Osteoblast (primary cell): Measurements from ENCODE around the gene VASH2. TPM values are rescaled to one million over a fixed set of nuclear protein-coding genes. Genes with fewer than 3 reads are reported as not detected.
"Not testable (repeated sequence)": the region's sequence is repeated elsewhere in the genome, so short reads cannot be mapped to it uniquely, and the experiment has no call there.

Source experiments
- DNase-seq: peaks from one replicate; pipeline ENCODE4 v3.0.0; 2011; ENCODE audit warnings: low spot score, mixed read lengths; ENCODE audit not compliant: insufficient read length; ENCODE audit errors: missing footprints
- H2AFZ ChIP-seq: 2 replicates; pipeline ENCODE4 v1.6.0; 2011; ENCODE audit warnings: mild to moderate bottlenecking, low read length
- H3K27ac ChIP-seq: 2 replicates; pipeline ENCODE4 v1.5.1; 2011; ENCODE audit warnings: mild to moderate bottlenecking, low read depth, low read length, moderate library complexity
- H3K27me3 ChIP-seq: 2 replicates; pipeline ENCODE4 v1.6.0; 2012; ENCODE audit warnings: mild to moderate bottlenecking, control low read depth, inconsistent platforms, low read length, moderate library complexity; ENCODE audit not compliant: insufficient read depth
- H3K36me3 ChIP-seq: 2 replicates; pipeline ENCODE4 v1.5.1; 2011; ENCODE audit warnings: mild to moderate bottlenecking, low read length, control low read depth, moderate library complexity; ENCODE audit not compliant: insufficient read depth
- H3K4me1 ChIP-seq: 2 replicates; pipeline ENCODE4 v1.5.1; 2011; ENCODE audit warnings: mild to moderate bottlenecking, low read length, control low read depth, moderate library complexity; ENCODE audit not compliant: insufficient read depth
- H3K4me2 ChIP-seq: 2 replicates; pipeline ENCODE4 v1.6.0; 2011; ENCODE audit warnings: mild to moderate bottlenecking, low read length; ENCODE audit not compliant: insufficient read depth
- H3K4me3 ChIP-seq: fragments of 200-600 bp; sonication (generic); 3 replicates; pipeline ENCODE4 v1.5.1; 2012; ENCODE audit warnings: mild to moderate bottlenecking, low read length, inconsistent platforms; ENCODE audit not compliant: insufficient read depth
- H3K79me2 ChIP-seq: 2 replicates; pipeline ENCODE4 v1.6.0; 2012; ENCODE audit warnings: mild to moderate bottlenecking, low read length, control low read depth, inconsistent platforms; ENCODE audit not compliant: insufficient read depth
- H3K9me3 ChIP-seq: 2 replicates; pipeline ENCODE4 v1.5.1; 2011; ENCODE audit warnings: low read depth, low read length, control low read depth
- H4K20me1 ChIP-seq: 2 replicates; pipeline ENCODE4 v1.6.0; 2012; ENCODE audit warnings: mild to moderate bottlenecking, low read length, control low read depth; ENCODE audit not compliant: insufficient read depth
- CTCF ChIP-seq: IDR thresholded peaks from 2 replicates; pipeline ENCODE4 v1.5.1; 2011; ENCODE audit warnings: mild to moderate bottlenecking, low read depth, low read length, moderate library complexity; ENCODE audit errors: extremely low read depth
- total RNA-seq: library from RNA; depleted of rRNA; stranded (reverse); fragments of >200 nt; gene quantifications from 2 replicates; pipeline ENCODE4 v1.2.3, GENCODE V29; 2012

Gene VASH2
- total RNA-seq, 1 donor: 1.1 TPM

GRCh38 chr1:213017447-213018273, 67.3 kb downstream of the VASH2 start:
- Histone ChIP-seq H4K20me1 (no peaks in the 10 kb centered on the region), H3K4me2 (no peak overlapping the region), H3K27ac (no peak overlapping the region), H3K4me3 (no peak overlapping the region), H3K4me1 (peaks cover 10% of the 10 kb centered on the region), H3K9me3 (no peaks in the 10 kb centered on the region), H3K27me3 (no peaks in the 10 kb centered on the region), H3K79me2 (peaks cover 25% of the 10 kb centered on the region), H3K36me3 (no peaks in the 10 kb centered on the region), H2AFZ (no peak overlapping the region)
- no peak for TF ChIP-seq CTCF
- peak; percentile 14 for DNase-seq

DNA sequence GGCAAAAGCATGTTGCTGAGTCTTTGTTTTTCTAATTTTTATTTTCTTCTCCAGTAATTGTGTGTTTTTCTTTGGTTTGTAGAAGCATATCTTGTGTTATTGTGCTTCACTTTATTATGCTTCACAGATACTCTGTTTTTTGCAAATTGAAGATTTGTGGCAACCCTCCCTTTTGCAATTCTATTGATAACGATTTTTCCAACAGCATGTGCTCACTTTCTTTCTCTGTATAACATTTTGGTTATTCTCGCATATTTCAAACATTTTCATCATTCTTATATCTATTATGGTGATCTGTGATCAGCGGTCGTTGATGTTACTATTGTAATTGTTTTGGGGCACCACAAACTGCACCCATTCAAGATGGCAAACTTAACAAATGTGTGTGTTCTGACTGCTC, 69.1 kb downstream of the VASH2 start:
- Histone ChIP-seq H3K79me2 (peaks cover 8% of the 10 kb centered on the region), H3K4me1 (peaks cover 4% of the 10 kb centered on the region), H2AFZ (no peak overlapping the region), H3K27ac (no peak overlapping the region), H4K20me1 (no peaks in the 10 kb centered on the region), H3K36me3 (no peaks in the 10 kb centered on the region), H3K27me3 (peaks cover 7% of the 10 kb centered on the region), H3K9me3 (no peaks in the 10 kb centered on the region), H3K4me3 (no peak overlapping the region), H3K4me2 (no peak overlapping the region)
- DNase-seq: no peak
- no peak for TF ChIP-seq CTCF

- no peak overlapping the region for H2AFZ ChIP-seq
- no peak overlapping the region for H3K27ac ChIP-seq
- TF ChIP-seq CTCF: no peak
- H3K36me3 ChIP-seq: no peaks in the 10 kb centered on the region
- no peaks in the 10 kb centered on the region for H4K20me1 ChIP-seq
- peaks cover 2% of the 10 kb centered on the region for H3K79me2 ChIP-seq
- peaks cover 7% of the 10 kb centered on the region for H3K27me3 ChIP-seq
- H3K4me2 ChIP-seq: no peak overlapping the region
- no peak overlapping the region for H3K4me3 ChIP-seq
- H3K4me1 ChIP-seq: no peaks in the 10 kb centered on the region
- DNase-seq: no peak
- H3K9me3 ChIP-seq: no peaks in the 10 kb centered on the region
Observed at GRCh38 chr1:213020016-213020415, 69.7 kb downstream of the VASH2 start.

- H3K36me3 ChIP-seq, H3K79me2 ChIP-seq, H3K4me1 ChIP-seq, DNase-seq, H4K20me1 ChIP-seq, H3K27ac ChIP-seq, H3K4me3 ChIP-seq, H3K27me3 ChIP-seq, H3K9me3 ChIP-seq, H2AFZ ChIP-seq, H3K4me2 ChIP-seq: not testable (repeated sequence)
Observed at GRCh38 chr1:213027024-213027423, 76.7 kb downstream of the VASH2 start.
